Measurements from ENCODE around the gene SPOUT1. TPM values are rescaled to one million over a fixed set of nuclear protein-coding genes. Genes with fewer than 3 reads are reported as not detected.

Gene SPOUT1
- total and polyA plus RNA-seq, 2 donors (not counting 1 experiment from before 2014, with no cell fraction given), result 73.0 to 86.4 TPM

DNA sequence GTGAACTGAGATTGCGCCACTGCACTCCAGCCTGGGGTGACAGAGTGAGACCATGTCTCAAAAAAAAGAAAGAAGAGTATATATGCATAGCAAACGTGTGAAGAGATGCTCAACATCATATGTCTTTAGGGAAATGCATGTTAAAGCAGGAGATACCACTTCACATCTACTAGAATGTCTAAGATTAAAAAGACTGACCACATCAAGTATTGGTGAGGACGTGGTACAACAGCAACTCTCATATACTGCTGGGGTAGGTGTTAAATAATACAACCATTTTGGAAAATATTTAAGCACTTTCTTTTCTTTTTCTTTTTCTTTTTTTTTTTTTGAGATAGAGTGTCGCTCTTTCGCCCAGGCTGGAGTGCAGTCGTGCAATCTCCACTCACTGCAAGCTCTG, 44.2 kb downstream of the SPOUT1 start:
- Histone ChIP-seq H3K9ac (ENCODE audit: low read length) (no peak overlapping the region), H3K4me3 (ENCODE audit: control extremely low read depth in 1 of 5, extremely low read depth in 1 of 5, insufficient read depth in 1 of 5, low read depth in 2 of 5, low read length in 4 of 5) (no peak overlapping the region), H3K79me2 (ENCODE audit: control insufficient read depth, insufficient read depth, low read length) (peaks cover 28% of the 10 kb centered on the region), H3K4me2 (replicated peaks; ENCODE audit: low read depth, low read length, poor library complexity, severe bottlenecking) (no peak overlapping the region), H3K27me3 (replicated peaks in 1 of 4; ENCODE audit: control extremely low read depth in 1 of 4, control insufficient read depth in 3 of 4, insufficient read depth in 4 of 4, low read length in 3 of 4) (no peaks in the 10 kb centered on the region), H3K9me3 (ENCODE audit: control extremely low read depth in 1 of 3, control insufficient read depth in 2 of 3, insufficient read depth in 1 of 3, low read length in 2 of 3) (peaks cover 2 to 14% (median 4%) of the 10 kb centered on the region in 3 donors), H2AFZ (ENCODE audit: insufficient read depth, low read depth, low read length, poor library complexity, severe bottlenecking) (no peak overlapping the region), H4K20me1 (ENCODE audit: control insufficient read depth, insufficient read depth, low read length, poor library complexity, severe bottlenecking) (no peaks in the 10 kb centered on the region), H3K36me3 (replicated peaks in 1 of 2; ENCODE audit: control extremely low read depth in 1 of 2, control insufficient read depth in 1 of 2, extremely low read depth in 1 of 2, insufficient read depth in 2 of 2, low read length in 1 of 2) (peaks cover 0 to 6% of the 10 kb centered on the region in 2 experiments), H3K4me1 (ENCODE audit: control insufficient read depth in 2 of 2, insufficient read depth in 2 of 2, low read length in 2 of 2) (peaks cover 28 to 31% of the 10 kb centered on the region in 2 donors), H3K27ac (ENCODE audit: low read length in 2 of 2) (no peak overlapping the region)
- intact Hi-C loops (cut with micrococcal nuclease), result no loop called here
- Mint-ChIP-seq H3K4me1 (peaks cover 30% of the 10 kb centered on the region), H3K4me3 (no peak overlapping the region), H3K27ac (no peak overlapping the region), H3K27me3 (no peaks in the 10 kb centered on the region), H3K9me3 (ENCODE audit: insufficient read depth) (no peaks in the 10 kb centered on the region)
- DNase-seq (no peak), ATAC-seq (ENCODE audit: low read depth) (no peak)
- no peak for TF ChIP-seq EZH2 (IDR thresholded peaks at IDR 0.05; ENCODE audit: borderline replicate concordance, insufficient read depth, low read depth, low read length, poor library complexity, severe bottlenecking)
- TF ChIP-seq, protein P1, sequence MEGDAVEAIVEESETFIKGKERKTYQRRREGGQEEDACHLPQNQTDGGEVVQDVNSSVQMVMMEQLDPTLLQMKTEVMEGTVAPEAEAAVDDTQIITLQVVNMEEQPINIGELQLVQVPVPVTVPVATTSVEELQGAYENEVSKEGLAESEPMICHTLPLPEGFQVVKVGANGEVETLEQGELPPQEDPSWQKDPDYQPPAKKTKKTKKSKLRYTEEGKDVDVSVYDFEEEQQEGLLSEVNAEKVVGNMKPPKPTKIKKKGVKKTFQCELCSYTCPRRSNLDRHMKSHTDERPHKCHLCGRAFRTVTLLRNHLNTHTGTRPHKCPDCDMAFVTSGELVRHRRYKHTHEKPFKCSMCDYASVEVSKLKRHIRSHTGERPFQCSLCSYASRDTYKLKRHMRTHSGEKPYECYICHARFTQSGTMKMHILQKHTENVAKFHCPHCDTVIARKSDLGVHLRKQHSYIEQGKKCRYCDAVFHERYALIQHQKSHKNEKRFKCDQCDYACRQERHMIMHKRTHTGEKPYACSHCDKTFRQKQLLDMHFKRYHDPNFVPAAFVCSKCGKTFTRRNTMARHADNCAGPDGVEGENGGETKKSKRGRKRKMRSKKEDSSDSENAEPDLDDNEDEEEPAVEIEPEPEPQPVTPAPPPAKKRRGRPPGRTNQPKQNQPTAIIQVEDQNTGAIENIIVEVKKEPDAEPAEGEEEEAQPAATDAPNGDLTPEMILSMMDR (IDR thresholded peaks at IDR 0.05), result no peak
- ChIA-PET POLR2A (interaction anchor here (1.0 kb wide), 1 partner anchor 10 kb away, joined by 5 read pairs; no protein-coding TSS in a partner anchor), CTCF (interaction anchor here (0.8 kb wide), 1 partner anchor 32 kb away, joined by 3 read pairs; no protein-coding TSS in a partner anchor)
- no CpG with 5 or more reads among the region's 6 CpGs for WGBS (ENCODE audit: insufficient coverage)

DNA sequence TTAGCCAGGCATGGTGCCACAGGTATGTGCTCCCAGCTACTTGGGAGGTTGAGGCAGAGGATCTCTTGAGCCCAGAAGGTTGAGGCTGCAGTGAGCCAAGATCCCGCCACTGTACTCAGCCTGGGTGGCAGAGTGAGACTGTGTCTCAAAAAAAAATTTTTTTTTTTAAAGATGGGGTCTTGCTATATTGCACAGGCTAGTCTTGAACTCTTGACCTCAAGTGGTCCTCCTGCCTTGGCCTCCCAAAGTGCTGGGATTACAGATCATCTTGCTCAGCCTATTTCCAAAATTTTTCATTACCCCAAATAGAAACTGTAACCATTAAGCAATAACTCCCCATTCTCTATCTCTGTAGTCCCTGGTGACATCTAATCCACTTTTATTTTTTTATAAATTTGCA, 46.9 kb downstream of the SPOUT1 start:
- H3K27ac Mint-ChIP-seq, result no peak overlapping the region
- H3K4me1 Mint-ChIP-seq, result peaks cover 16% of the 10 kb centered on the region
- H3K4me1 ChIP-seq (ENCODE audit: control insufficient read depth in 2 of 2, insufficient read depth in 2 of 2, low read length in 2 of 2), result peaks cover 20 to 21% of the 10 kb centered on the region in 2 donors
- no peak overlapping the region for H3K4me2 ChIP-seq (replicated peaks; ENCODE audit: low read depth, low read length, poor library complexity, severe bottlenecking)
- H3K27me3 Mint-ChIP-seq, result no peaks in the 10 kb centered on the region
- ChIA-PET CTCF (interaction anchor here (0.9 to 1.4 kb wide), 3 partner anchors 12 to 80 kb away, joined by 3 read pairs; partner anchors contain the start of genes PKN3 and ZDHHC12), POLR2A (interaction anchor here (0.7 kb wide), 1 partner anchor 10 kb away, joined by 4 read pairs; no protein-coding TSS in a partner anchor)
- peaks cover 14% of the 10 kb centered on the region for H3K79me2 ChIP-seq (ENCODE audit: control insufficient read depth, insufficient read depth, low read length)
- H3K27ac ChIP-seq (ENCODE audit: low read length in 2 of 2), result no peak overlapping the region
- intact Hi-C loops (cut with micrococcal nuclease), result no loop called here
- H3K4me3 ChIP-seq (ENCODE audit: control extremely low read depth in 1 of 5, extremely low read depth in 1 of 5, insufficient read depth in 1 of 5, low read depth in 2 of 5, low read length in 4 of 5), result no peak overlapping the region
- no peaks in the 10 kb centered on the region for H3K9me3 Mint-ChIP-seq (ENCODE audit: insufficient read depth)
- no peak for DNase-seq
- no peaks in the 10 kb centered on the region for H4K20me1 ChIP-seq (ENCODE audit: control insufficient read depth, insufficient read depth, low read length, poor library complexity, severe bottlenecking)
- peaks cover 2 to 14% (median 4%) of the 10 kb centered on the region in 3 donors for H3K9me3 ChIP-seq (ENCODE audit: control extremely low read depth in 1 of 3, control insufficient read depth in 2 of 3, insufficient read depth in 1 of 3, low read length in 2 of 3)
- no CpG with 5 or more reads among the region's 1 CpG for WGBS (ENCODE audit: insufficient coverage)
- H3K9ac ChIP-seq (ENCODE audit: low read length), result no peak overlapping the region
- TF ChIP-seq, protein P1 (IDR thresholded peaks at IDR 0.05), result no peak
- TF ChIP-seq EZH2 (IDR thresholded peaks at IDR 0.05; ENCODE audit: borderline replicate concordance, insufficient read depth, low read depth, low read length, poor library complexity, severe bottlenecking), result no peak
- no peaks in the 10 kb centered on the region for H3K27me3 ChIP-seq (replicated peaks in 1 of 4; ENCODE audit: control extremely low read depth in 1 of 4, control insufficient read depth in 3 of 4, insufficient read depth in 4 of 4, low read length in 3 of 4)
- no peak for ATAC-seq (ENCODE audit: low read depth)
- H3K4me3 Mint-ChIP-seq, result no peak overlapping the region
- H2AFZ ChIP-seq (ENCODE audit: insufficient read depth, low read depth, low read length, poor library complexity, severe bottlenecking), result no peak overlapping the region
- H3K36me3 ChIP-seq (replicated peaks in 1 of 2; ENCODE audit: control extremely low read depth in 1 of 2, control insufficient read depth in 1 of 2, extremely low read depth in 1 of 2, insufficient read depth in 2 of 2, low read length in 1 of 2), result no peaks in the 10 kb centered on the region

All from B cell (primary cell).